Head of caudate nucleus (tissue), 42 donors: ENCODE results near the gene CCT3.

Experiments
- DNase-seq, 42 donors: peaks; one replicate each; pipeline versions ENCODE4 v3.0.0 to v3.0.0-alpha.2; 2020 to 2021; ENCODE audit warnings: mixed read lengths in 7 of 42
- intact Hi-C: fragments of 100-400 bp; cut with DNase I; formaldehyde crosslinking; loops from one replicate; pipeline ENCODE4 v1.15.0; 2022

Gene CCT3

DNA sequence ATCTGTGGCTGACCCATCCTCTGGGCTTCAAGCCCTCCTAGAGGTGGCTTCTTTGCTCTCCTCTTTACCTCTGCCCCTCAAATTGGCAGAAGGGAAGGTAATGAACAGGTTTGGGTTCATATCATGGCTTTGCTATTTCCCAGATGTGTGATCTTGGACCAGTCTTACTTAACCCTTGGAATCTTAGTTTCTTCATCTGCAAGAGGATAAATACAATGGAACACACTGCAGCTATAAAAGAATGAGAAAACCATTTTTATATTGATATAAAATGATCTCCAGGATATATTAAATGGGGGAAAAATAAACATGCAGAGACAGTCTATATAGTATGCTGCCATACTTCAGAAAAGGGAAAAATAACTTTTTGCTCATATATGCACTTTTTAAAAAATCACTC, 48.2 kb downstream of the CCT3 start:
- DNase-seq, result no peak
- intact Hi-C loops, result no loop called here

DNA sequence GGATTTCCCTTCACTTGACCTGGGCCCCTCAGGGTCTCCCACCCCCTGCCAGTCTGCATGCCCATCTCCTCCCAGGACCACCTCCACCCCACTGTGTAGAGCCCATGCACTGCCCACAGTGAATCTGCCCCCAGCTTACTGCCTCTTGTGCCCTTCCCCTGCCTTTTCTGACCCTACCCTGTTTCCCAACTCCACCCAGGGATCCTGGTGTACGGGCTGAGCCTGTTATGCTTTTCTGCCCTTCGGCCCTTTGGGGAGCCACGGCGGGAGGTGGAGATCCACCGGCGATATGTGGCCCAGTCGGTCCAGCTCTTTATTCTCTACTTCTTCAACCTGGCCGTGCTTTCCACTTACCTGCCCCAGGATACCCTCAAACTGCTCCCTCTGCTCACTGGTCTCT, 52.0 kb downstream of the CCT3 start:
- intact Hi-C loops, result no loop called here
- DNase-seq, result no peak

- intact Hi-C loops, result no loop called here
- DNase-seq, result no peak
These were observed 52.7 kb downstream of the CCT3 start for GRCh38 chr1:156285437-156285836.

DNA sequence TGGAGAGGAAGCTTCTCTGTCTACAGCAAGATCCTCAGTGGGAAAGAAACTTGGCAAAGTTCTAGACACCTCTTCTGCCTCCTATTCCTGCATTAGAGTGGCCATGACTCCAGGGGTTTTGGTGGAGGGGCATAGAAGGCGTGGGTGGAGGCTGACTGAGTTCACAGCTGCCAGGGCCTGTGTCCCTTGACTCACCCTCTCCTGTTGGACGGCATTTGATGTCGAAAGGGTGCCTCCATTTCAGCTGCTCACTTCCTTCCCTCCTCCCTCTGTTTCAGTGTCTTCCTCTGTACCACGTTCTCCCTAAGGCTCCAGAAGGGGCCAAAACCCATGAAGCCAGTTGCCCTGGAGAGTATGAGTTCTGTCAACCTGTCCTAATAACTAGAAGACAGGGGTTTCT, 53.3 kb downstream of the CCT3 start:
- intact Hi-C loops, result no loop called here
- no peak for DNase-seq

DNA sequence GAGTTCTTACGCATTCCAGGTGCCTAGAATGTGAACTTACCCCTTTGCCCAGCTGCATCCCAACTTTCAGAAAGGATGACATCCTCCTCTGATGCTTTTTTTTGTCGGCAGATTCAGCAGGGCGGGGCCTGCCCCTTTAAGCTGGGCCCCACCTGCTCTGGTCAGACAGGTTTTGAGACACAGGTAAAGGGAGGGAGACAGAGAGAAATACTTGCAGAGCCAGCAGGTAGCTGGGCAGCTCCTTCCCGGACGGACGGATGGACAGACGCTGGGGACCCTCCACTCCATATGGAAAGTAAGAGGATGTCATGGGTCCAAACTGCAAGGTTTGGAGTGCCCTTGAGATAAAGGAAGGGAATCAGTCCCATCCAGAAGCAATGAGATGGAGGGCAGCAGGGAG, 54.0 kb downstream of the CCT3 start, which contains the start of gene TMEM79:
Gene TMEM79, plus strand, starts transcription at position 214 of the 400 bp plus-strand sequence. CDS start 902 bp downstream, outside the sequence.
- no peak for DNase-seq
- intact Hi-C loops, result no loop called here

- intact Hi-C loops, result loop anchor here (2.0 kb wide), 1 partner anchor 55 kb away; the partner anchor contains the start of genes CCT3 and TSACC
- no peak for DNase-seq
These were observed 54.6 kb downstream of the CCT3 start for GRCh38 chr1:156283521-156283920.

DNA sequence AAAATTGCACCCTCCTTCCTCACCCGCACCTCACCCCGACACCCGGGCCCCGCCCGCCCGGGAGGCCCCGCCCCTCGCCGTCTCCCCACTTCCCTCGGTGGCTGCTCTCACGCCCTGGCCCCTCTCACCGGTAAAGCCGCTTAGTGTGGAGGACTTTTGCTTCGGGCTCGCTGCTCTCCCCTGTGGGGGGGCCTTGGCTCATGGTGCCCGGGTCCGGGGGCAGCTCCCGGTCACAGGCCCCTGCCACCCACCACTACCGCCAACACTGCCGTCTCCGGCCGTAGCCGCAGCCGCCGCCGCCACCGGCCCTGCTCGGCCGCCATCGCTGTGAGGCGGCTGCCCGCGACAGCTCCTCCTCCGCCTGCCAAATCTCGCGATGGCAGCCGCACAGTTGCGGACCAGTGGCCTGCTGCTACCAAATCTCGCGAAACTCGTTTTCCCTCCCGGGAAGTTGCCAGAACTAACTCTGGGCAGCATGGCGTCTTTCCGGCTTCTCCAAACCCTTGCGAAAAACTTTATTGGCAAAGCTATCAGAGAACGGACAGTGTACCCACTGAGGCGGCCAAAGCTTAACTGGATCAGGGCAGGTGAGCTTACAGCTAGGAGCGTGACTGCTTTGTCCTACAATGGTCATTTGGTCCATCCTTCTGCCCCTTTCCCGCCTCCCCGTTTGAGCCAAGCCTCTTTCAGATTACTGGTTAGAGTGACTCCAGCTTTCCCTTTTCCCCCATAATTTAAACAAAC, 55.4 kb downstream of the CCT3 start, which contains the start of gene SMG5:
Gene SMG5, minus strand, starts transcription at position 347 of the 744 bp plus-strand sequence. Its CDS starts 145 bp downstream, at position 202.
- intact Hi-C loops, result loop anchor here (2.0 kb wide), 1 partner anchor 56 kb away; the partner anchor contains the start of genes CCT3 and TSACC

GRCh38 chr1:156281693-156282478, 56.2 kb downstream of the CCT3 start:
- intact Hi-C loops, result loop anchor here (2.0 kb wide), 1 partner anchor 57 kb away; the partner anchor contains the start of genes CCT3 and TSACC
- peak in 33 of 42 donors; percentile 16 to 77 (median 42) for DNase-seq

More for the DNA sequence above, 55.4 kb downstream of the CCT3 start, which contains the start of gene SMG5:
- peak; percentile 88 to 99 (median 96) for DNase-seq

- peak in 9 of 42 donors; percentile 13 to 47 (median 30) for DNase-seq
- intact Hi-C loops, result no loop called here
These were observed 56.8 kb downstream of the CCT3 start for GRCh38 chr1:156281281-156281680.

DNA sequence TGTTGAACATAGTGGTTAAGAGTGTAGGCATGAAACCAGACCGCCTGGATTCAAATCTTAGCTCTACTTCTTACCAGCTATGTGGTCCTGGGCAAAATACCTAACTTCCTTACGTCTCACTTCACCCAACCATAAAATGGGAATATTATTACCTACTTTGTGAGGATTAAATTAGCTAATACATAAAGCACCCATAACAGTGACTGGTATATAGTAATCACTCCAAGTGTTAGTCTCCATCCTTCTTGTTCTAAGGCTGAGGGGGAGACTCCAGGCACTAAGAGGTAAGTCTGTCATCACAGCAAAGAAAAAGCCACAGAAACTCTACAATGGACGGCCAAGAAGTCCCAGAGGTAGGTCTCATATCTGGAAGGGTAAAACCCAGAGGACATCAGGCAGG, 58.3 kb downstream of the CCT3 start:
- DNase-seq, result no peak
- intact Hi-C loops, result no loop called here

- intact Hi-C loops, result no loop called here
- no peak for DNase-seq
These were observed 61.1 kb downstream of the CCT3 start for GRCh38 chr1:156276966-156277381.

DNA sequence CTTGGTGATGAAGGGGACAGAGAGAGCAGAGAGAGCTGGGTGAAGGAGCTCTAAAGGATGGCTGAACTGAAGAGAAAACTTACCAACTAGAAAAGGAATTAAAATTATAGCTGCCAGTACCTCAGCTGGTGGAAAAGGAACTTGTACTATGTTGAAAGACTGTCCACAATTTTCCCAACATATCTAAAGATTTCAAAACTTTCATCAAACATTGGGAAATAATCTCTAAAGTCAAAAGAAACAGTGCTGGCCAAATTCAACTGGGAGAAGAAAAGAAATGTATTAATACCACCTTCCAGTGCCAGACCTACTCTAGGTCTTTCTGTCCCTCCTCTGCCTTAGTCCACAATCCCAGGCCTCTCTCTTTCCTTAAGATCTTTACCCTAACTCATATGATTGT, 61.6 kb downstream of the CCT3 start:
- intact Hi-C loops, result no loop called here

GRCh38 chr1:156270314-156270713, 67.8 kb downstream of the CCT3 start:
- DNase-seq, result no peak
- intact Hi-C loops, result no loop called here

More for the DNA sequence above, 61.6 kb downstream of the CCT3 start:
- no peak for DNase-seq

DNA sequence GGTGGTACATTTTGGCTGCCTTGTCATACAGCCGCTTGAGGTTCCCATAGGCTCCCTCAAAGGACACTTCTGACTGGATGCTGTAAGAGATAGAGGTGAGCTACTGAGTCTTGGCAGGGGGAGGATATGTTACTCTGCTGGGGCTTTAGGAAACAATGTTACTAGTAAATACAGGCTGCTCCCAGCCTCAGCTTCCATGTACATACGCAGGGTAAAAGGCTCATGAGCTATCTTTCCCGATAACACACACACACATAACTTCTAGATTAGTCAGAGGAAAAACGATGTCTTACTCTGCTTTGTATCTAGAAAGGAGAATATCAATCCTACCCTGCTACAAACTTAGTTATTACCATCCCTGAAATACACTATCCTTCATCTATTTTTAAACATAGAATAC, 69.8 kb downstream of the CCT3 start:
- intact Hi-C loops, result no loop called here
- DNase-seq, result no peak

DNA sequence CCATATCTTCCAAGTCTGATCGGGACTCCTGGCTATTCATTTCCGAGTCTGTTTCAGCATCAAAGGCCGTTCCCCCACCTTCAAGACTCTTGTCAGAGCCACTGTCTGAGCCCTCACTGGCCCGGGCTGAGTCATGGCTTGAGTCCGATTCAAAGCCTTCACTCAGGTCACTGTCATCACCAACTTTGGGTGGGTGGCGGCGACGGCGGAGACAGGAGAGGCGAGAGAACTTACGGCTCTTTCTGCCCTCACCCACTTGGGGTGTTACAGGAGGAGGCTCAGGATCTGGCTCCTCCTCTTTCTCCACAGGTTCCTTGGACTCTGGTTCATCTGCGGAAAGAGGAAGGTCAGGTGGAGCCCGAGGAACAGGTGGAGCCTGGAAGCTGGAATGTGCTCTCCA, 72.0 kb downstream of the CCT3 start:
- intact Hi-C loops, result no loop called here
- no peak for DNase-seq

GRCh38 chr1:156263288-156263655, 74.8 kb downstream of the CCT3 start:
- intact Hi-C loops, result no loop called here
- DNase-seq, result no peak

- intact Hi-C loops, result no loop called here
- no peak for DNase-seq
These were observed 75.4 kb downstream of the CCT3 start for GRCh38 chr1:156262461-156263287.

- DNase-seq, result peak in 18 of 42 donors; percentile 33 to 79 (median 61)
These were observed 77.2 kb downstream of the CCT3 start for GRCh38 chr1:156260896-156261295.

GRCh38 chr1:156259805-156260204, 78.3 kb downstream of the CCT3 start:
- intact Hi-C loops, result no loop called here
- DNase-seq, result peak in 32 of 42 donors; percentile 28 to 88 (median 70)

More at GRCh38 chr1:156260896-156261295, 77.2 kb downstream of the CCT3 start:
- intact Hi-C loops, result no loop called here
